SK-N-SH (cell line): ENCODE data around the gene FEZF2. TPM values are rescaled to one million over a fixed set of nuclear protein-coding genes. Genes with fewer than 3 reads are reported as not detected.

Experiments used
- CTCF ChIA-PET: fragments of 300-600, 350-600 bp; formaldehyde crosslinking; extraction: SDS; loops from one replicate; lab custom pipeline; 2021; lab: Yijun Ruan, JAX
- POLR2A ChIA-PET: fragments of 350-600 bp; sonication (Branson Sonifier 250); formaldehyde crosslinking; extraction: SDS; loops from one replicate; lab custom pipeline; 2020; ENCODE audit warnings: antibody characterized with exemption, inconsistent platforms; lab: Yijun Ruan, JAX
- DNase-seq: peaks from one replicate; pipeline ENCODE4 v3.0.0; 2012
- H2AFZ ChIP-seq: fragments of 200-600 bp; sonication (generic); 2 replicates; pipeline ENCODE4 v1.8.1; 2016; ENCODE audit warnings: antibody characterized with exemption, mild to moderate bottlenecking, low read depth
- H3F3A ChIP-seq: fragments of 200-600 bp; sonication (generic); replicated peaks from 2 replicates; pipeline ENCODE3; 2016; ENCODE audit warnings: antibody characterized with exemption, mild to moderate bottlenecking; ENCODE audit not compliant: insufficient read depth
- H3K27ac ChIP-seq, 2 experiments: fragments of 200-500 bp in 1 of 2; fragments of 200-600 bp in 1 of 2; sonication (Bioruptor generic) in 1 of 2; sonication (generic), shearing (Covaris generic) in 1 of 2; 2 replicates each; pipeline versions ENCODE4 v1.5.1 to v1.6.1; 2014 to 2016; ENCODE audit warnings: low read depth in 2 of 2, inconsistent platforms in 1 of 2, low read length in 1 of 2, mild to moderate bottlenecking in 1 of 2, mixed read lengths in 1 of 2
- H3K27me3 ChIP-seq: fragments of 200-600 bp; sonication (generic), shearing (Covaris generic); 2 replicates; pipeline ENCODE4 v1.6.1; 2016; ENCODE audit warnings: mixed run types; ENCODE audit not compliant: insufficient read depth
- H3K36me3 ChIP-seq, 2 experiments: fragments of 200-500 bp in 1 of 2; fragments of 200-600 bp in 1 of 2; sonication (Bioruptor generic) in 1 of 2; sonication (generic) in 1 of 2; replicated peaks in 1 of 2; 2 replicates each; pipeline versions ENCODE3 to v1.5.1; 2014 to 2016; ENCODE audit warnings: low read length in 1 of 2, mild to moderate bottlenecking in 1 of 2; ENCODE audit not compliant: insufficient read depth in 2 of 2, control insufficient read depth in 1 of 2
- H3K4me1 ChIP-seq, 2 experiments: fragments of 200-500 bp in 1 of 2; fragments of 200-600 bp in 1 of 2; sonication (Bioruptor generic) in 1 of 2; sonication (generic), shearing (Covaris generic) in 1 of 2; 2 replicates each; pipeline versions ENCODE4 v1.5.1 to v1.6.1; 2014 to 2016; ENCODE audit warnings: low read depth in 1 of 2, low read length in 1 of 2, mixed run types in 1 of 2; ENCODE audit not compliant: insufficient read depth in 2 of 2, control insufficient read depth in 1 of 2
- H3K4me2 ChIP-seq: fragments of 200-600 bp; sonication (generic), shearing (Covaris generic); 2 replicates; pipeline ENCODE4 v1.6.1; 2017; ENCODE audit warnings: mixed run types
- H3K4me3 ChIP-seq, 2 experiments: fragments of 200-500 bp in 1 of 2; fragments of 200-600 bp in 1 of 2; sonication (Bioruptor generic) in 1 of 2; sonication (generic), shearing (Covaris generic) in 1 of 2; 2 replicates each; pipeline versions ENCODE4 v1.5.1 to v1.8.1; 2014 to 2016; ENCODE audit warnings: low read depth in 2 of 2, inconsistent platforms in 1 of 2, low read length in 1 of 2, mild to moderate bottlenecking in 1 of 2, mixed read lengths in 1 of 2, moderate library complexity in 1 of 2
- H3K79me2 ChIP-seq: fragments of 200-600 bp; sonication (generic); 2 replicates; pipeline ENCODE4 v1.8.1; 2017; ENCODE audit warnings: mild to moderate bottlenecking; ENCODE audit not compliant: insufficient read depth
- H3K9ac ChIP-seq: fragments of 200-600 bp; sonication (generic); 2 replicates; pipeline ENCODE4 v1.6.1; 2017; ENCODE audit warnings: mixed run types
- H3K9me2 ChIP-seq: fragments of 200-600 bp; sonication (generic); 2 replicates; pipeline ENCODE4 v1.6.1; 2017; ENCODE audit warnings: mixed run types
- H3K9me3 ChIP-seq: fragments of 200-600 bp; sonication (generic); 2 replicates; pipeline ENCODE4 v1.6.1; 2017; ENCODE audit warnings: mixed run types, mild to moderate bottlenecking, moderate library complexity
- H4K20me1 ChIP-seq: fragments of 200-600 bp; sonication (generic); 2 replicates; pipeline ENCODE4 v1.6.1; 2017; ENCODE audit warnings: mild to moderate bottlenecking, mixed run types; ENCODE audit not compliant: insufficient read depth
- EP300 ChIP-seq, 2 experiments: IDR thresholded peaks; 2 replicates each; pipeline versions ENCODE4 v1.4.0 to v1.6.1; 2012; ENCODE audit warnings: borderline replicate concordance in 1 of 2, low read depth in 1 of 2, low read length in 1 of 2
- EZH2phosphoT487 ChIP-seq: fragments of 200-600 bp; sonication (generic); IDR thresholded peaks from 2 replicates; pipeline ENCODE4 v1.6.1; 2017; ENCODE audit warnings: low read depth, mixed run types, mild to moderate bottlenecking, antibody characterized with exemption, moderate library complexity, borderline replicate concordance
- FOXJ3 ChIP-seq: sonication (generic); formaldehyde crosslinking; IDR thresholded peaks from 2 replicates; pipeline ENCODE4 v1.5.1; 2020; ENCODE audit warnings: mild to moderate bottlenecking, missing genetic modification reagents
- IRF3 ChIP-seq: fragments of 150-350 bp; IDR thresholded peaks from 2 replicates; pipeline ENCODE4 v1.6.1; 2016; ENCODE audit warnings: mild to moderate bottlenecking, low read depth, low read length
- JUND ChIP-seq: IDR thresholded peaks from 2 replicates; pipeline ENCODE4 v1.4.0; 2012
- MEF2A ChIP-seq: IDR thresholded peaks from 2 replicates; pipeline ENCODE4 v1.4.0; 2012; ENCODE audit warnings: low read depth, borderline replicate concordance
- MXI1 ChIP-seq: IDR thresholded peaks from 2 replicates; pipeline ENCODE4 v1.6.1; 2012; ENCODE audit warnings: mild to moderate bottlenecking, low read depth, low read length, improper control_type of control experiment
- NFIC ChIP-seq: IDR thresholded peaks from 2 replicates; pipeline ENCODE4 v1.4.0; 2012; ENCODE audit warnings: borderline replicate concordance
- POLR2AphosphoS5 ChIP-seq: IDR thresholded peaks from 2 replicates; pipeline ENCODE4 v1.6.1; 2012; ENCODE audit warnings: low read depth, low read length
- RCOR1 ChIP-seq: fragments of 150-350 bp; IDR thresholded peaks from 2 replicates; pipeline ENCODE4 v1.6.1; 2017; ENCODE audit warnings: antibody characterized with exemption, low read length
- REST ChIP-seq: IDR thresholded peaks from 2 replicates; pipeline ENCODE4 v1.6.1; 2012; ENCODE audit warnings: mild to moderate bottlenecking, low read depth, low read length, moderate library complexity
- SIN3A ChIP-seq: IDR thresholded peaks from 2 replicates; pipeline ENCODE4 v1.6.1; 2012; ENCODE audit warnings: low read depth, mild to moderate bottlenecking, low read length, moderate library complexity, borderline replicate concordance
- SMC3 ChIP-seq: IDR thresholded peaks from 2 replicates; pipeline ENCODE4 v1.6.1; 2012; ENCODE audit warnings: low read depth, low read length, improper control_type of control experiment
- TCF12 ChIP-seq: IDR thresholded peaks from 2 replicates; pipeline ENCODE4 v1.4.0; 2012
- TEAD4 ChIP-seq: IDR thresholded peaks from 2 replicates; pipeline ENCODE4 v1.4.0; 2012; ENCODE audit warnings: mild to moderate bottlenecking, borderline replicate concordance; ENCODE audit not compliant: insufficient read depth
- USF1 ChIP-seq: IDR thresholded peaks from 2 replicates; pipeline ENCODE4 v1.4.0; 2012; ENCODE audit warnings: low read depth, borderline replicate concordance
- YY1 ChIP-seq: IDR thresholded peaks from 2 replicates; pipeline ENCODE4 v1.4.0; 2012; ENCODE audit warnings: low read depth, mild to moderate bottlenecking
- WGBS: methylation state at CpG from one replicate; pipeline ENCODE4 v1.1.6; 2017; ENCODE audit warnings: low lambda C conversion rate; 5-methylcytosine and 5-hydroxymethylcytosine counted together
- polyA plus RNA-seq, 3 experiments: library from polyadenylated mRNA; depleted of rRNA; stranded (reverse); fragments of >200 nt; gene quantifications; 2 replicates each; pipeline ENCODE4 v1.2.3, GENCODE V29; 2012
- TF ChIP-seq, protein P1 (sequence below): IDR thresholded peaks from 2 replicates; pipeline ENCODE4 v1.4.0; 2012; ENCODE audit warnings: low read depth, borderline replicate concordance
- TF ChIP-seq, protein P2 (sequence below): IDR thresholded peaks from 2 replicates; pipeline ENCODE4; 2012

The FEZF2 gene
- polyA plus RNA-seq, 1 of the 3 experiments (the other 2 are of a cell fraction) = not detected

DNA sequence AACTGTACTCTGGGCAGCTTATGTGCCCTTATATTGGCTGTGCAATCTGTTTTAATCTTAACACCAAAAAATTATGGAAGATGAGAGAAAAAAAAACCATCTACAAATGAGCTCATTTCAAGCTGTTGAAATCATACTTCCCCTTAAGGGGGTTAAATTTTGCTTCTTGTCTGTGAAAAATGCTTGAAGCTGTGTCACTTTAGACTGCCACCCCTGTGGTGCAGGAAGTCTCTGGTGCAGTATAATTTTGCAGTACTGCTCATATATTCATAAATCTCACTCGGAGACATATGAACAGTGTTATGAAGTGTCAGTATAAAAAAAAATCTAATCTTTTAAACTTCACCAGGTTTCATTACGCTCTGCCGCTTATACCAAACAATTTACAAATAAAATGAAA, 30.4 kb upstream of the FEZF2 start (continued):
- TF ChIP-seq NFIC = no peak
- TF ChIP-seq, protein P1, sequence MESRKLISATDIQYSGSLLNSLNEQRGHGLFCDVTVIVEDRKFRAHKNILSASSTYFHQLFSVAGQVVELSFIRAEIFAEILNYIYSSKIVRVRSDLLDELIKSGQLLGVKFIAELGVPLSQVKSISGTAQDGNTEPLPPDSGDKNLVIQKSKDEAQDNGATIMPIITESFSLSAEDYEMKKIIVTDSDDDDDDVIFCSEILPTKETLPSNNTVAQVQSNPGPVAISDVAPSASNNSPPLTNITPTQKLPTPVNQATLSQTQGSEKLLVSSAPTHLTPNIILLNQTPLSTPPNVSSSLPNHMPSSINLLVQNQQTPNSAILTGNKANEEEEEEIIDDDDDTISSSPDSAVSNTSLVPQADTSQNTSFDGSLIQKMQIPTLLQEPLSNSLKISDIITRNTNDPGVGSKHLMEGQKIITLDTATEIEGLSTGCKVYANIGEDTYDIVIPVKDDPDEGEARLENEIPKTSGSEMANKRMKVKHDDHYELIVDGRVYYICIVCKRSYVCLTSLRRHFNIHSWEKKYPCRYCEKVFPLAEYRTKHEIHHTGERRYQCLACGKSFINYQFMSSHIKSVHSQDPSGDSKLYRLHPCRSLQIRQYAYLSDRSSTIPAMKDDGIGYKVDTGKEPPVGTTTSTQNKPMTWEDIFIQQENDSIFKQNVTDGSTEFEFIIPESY = no peak

DNA sequence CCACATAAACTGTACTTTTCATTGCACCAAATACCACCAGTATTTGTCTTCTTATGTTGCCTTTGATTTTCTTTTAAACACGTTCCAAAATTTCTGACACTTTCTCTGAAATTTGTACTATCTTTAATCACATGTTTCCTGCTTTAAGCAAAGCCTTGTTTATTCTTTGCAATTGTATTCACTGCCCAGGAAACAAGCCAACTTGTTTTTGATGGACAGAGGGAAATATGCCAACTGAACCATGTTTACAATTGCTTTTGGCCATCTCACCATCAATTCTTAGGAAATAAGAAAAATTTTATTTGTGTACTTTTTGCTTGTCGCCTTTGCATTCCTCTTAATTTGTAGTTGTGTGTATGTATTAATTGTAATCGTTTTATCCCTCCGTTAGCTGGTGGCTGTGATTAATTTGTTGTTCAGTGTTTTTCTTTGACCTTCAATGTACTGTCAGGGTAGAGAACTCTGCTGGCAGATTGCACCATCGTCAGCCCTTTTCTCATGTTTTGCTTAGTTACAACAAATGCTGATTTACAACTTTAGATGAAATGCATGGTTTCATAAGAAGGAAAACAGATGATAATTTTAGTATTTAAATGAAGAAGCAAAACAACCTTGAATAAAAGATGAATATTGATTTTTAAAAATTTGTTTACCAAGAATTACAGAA, 19.4 kb upstream of the FEZF2 start:
- 34% methylated on average over 5 of the region's 5 CpGs for WGBS

More for the DNA sequence above, 19.4 kb upstream of the FEZF2 start:
- Histone ChIP-seq H3K9me3 (no peaks in the 10 kb centered on the region), H3K9ac (no peak overlapping the region), H3K4me3 (no peak overlapping the region), H3F3A (no peaks in the 10 kb centered on the region), H3K27ac (no peak overlapping the region), H3K36me3 (no peaks in the 10 kb centered on the region), H4K20me1 (no peaks in the 10 kb centered on the region), H3K79me2 (no peaks in the 10 kb centered on the region), H3K4me1 (no peaks in the 10 kb centered on the region), H2AFZ (no peak overlapping the region), H3K4me2 (no peak overlapping the region), H3K27me3 (no peaks in the 10 kb centered on the region; the same call in 1 of the 2 replicates), H3K9me2 (no peaks in the 10 kb centered on the region)
- ChIA-PET POLR2A (no interaction called here), CTCF (no interaction called here)
- DNase-seq = no peak
- no peak for TF ChIP-seq EZH2phosphoT487
- TF ChIP-seq EP300 (IDR thresholded peaks at IDR 0.05; ENCODE audit: borderline replicate concordance in 1 of 2, low read depth in 1 of 2, low read length in 1 of 2) = no peak
- TF ChIP-seq TEAD4 = no peak
- no peak for TF ChIP-seq POLR2AphosphoS5
- no peak for TF ChIP-seq SMC3
- TF ChIP-seq SIN3A = no peak
- TF ChIP-seq, protein P1 = no peak
- TF ChIP-seq IRF3 = no peak
- TF ChIP-seq USF1 = no peak
- TF ChIP-seq JUND = no peak
- TF ChIP-seq FOXJ3 (CRISPR knock-in tag) = no peak
- no peak for TF ChIP-seq REST
- TF ChIP-seq, protein P2, sequence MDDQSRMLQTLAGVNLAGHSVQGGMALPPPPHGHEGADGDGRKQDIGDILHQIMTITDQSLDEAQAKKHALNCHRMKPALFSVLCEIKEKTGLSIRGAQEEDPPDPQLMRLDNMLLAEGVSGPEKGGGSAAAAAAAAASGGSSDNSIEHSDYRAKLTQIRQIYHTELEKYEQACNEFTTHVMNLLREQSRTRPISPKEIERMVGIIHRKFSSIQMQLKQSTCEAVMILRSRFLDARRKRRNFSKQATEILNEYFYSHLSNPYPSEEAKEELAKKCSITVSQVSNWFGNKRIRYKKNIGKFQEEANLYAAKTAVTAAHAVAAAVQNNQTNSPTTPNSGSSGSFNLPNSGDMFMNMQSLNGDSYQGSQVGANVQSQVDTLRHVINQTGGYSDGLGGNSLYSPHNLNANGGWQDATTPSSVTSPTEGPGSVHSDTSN = no peak
- no peak for TF ChIP-seq YY1
- TF ChIP-seq RCOR1 = no peak
- TF ChIP-seq MXI1 = no peak
- TF ChIP-seq MEF2A = no peak
- TF ChIP-seq TCF12 = no peak
